Measurements from ENCODE around the gene SYK.

- TF ChIP-seq CTCF (IDR thresholded peaks at IDR 0.05 in 4 of 5, conservative IDR thresholded peaks at IDR 0.05 in 1 of 5) (no peak), POLR2A (IDR thresholded peaks at IDR 0.05) (no peak)
Measured at GRCh38 chr9:90864779-90865178, 63.2 kb downstream of the SYK start.
